ENCODE measurements around the gene CMYA5. TPM values are rescaled to one million over a fixed set of nuclear protein-coding genes. Genes with fewer than 3 reads are reported as not detected.

The CMYA5 gene
- total and polyA plus RNA-seq, 2 donors: 4.3 to 25.4 TPM

DNA sequence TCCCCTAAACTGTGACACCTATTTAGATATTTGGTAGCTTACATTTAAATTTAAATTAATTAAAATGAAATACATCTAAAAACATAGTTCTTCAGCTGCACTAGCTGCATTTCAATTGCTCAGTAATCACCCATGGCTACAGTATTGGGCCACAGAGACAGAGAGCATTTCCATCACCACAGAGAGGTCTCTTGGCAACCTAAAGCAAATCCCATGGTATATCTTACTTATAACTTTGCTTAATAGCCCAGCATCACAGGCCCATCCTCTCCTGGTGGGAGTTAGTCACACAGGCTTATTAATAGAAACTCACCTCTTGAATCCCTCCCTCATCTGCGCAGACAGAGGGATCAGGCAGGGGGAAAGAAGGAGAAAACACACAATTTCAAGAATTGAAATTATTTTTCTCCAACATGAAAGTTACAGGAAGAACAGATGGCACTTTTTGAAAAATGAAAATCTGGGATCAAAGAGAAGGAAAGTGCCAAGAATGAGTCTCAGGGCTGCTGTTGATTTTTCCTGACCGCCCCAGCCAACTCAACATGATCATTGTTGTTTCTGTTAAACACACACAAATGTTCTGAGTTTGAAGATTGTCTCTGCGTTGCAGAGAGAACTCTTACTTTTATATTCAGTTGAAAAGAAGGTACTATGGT is 144.6 kb downstream of the CMYA5 start:
- DNase-seq (ENCODE audit: extremely low spot score): no peak
- no peak overlapping the region for H3K27ac ChIP-seq (ENCODE audit: low read depth)
- H3K4me3 ChIP-seq (ENCODE audit: low read depth, low read length): no peak overlapping the region
- no peaks in the 10 kb centered on the region for H3K4me1 ChIP-seq (ENCODE audit: insufficient read depth)
- no peaks in the 10 kb centered on the region for H3K36me3 ChIP-seq (ENCODE audit: insufficient read depth)
- 69% methylated on average over 3 of the region's 3 CpGs for WGBS

GRCh38 chr5:79834754-79835714 is 145.4 kb downstream of the CMYA5 start:
- 78% methylated on average over 12 of the region's 12 CpGs for WGBS
- Histone ChIP-seq H3K4me1 (ENCODE audit: insufficient read depth) (no peaks in the 10 kb centered on the region), H3K27ac (ENCODE audit: low read depth) (no peak overlapping the region), H3K4me3 (ENCODE audit: low read depth, low read length) (no peak overlapping the region), H3K36me3 (ENCODE audit: insufficient read depth) (no peaks in the 10 kb centered on the region)
- no peak for DNase-seq (ENCODE audit: extremely low spot score)

DNA sequence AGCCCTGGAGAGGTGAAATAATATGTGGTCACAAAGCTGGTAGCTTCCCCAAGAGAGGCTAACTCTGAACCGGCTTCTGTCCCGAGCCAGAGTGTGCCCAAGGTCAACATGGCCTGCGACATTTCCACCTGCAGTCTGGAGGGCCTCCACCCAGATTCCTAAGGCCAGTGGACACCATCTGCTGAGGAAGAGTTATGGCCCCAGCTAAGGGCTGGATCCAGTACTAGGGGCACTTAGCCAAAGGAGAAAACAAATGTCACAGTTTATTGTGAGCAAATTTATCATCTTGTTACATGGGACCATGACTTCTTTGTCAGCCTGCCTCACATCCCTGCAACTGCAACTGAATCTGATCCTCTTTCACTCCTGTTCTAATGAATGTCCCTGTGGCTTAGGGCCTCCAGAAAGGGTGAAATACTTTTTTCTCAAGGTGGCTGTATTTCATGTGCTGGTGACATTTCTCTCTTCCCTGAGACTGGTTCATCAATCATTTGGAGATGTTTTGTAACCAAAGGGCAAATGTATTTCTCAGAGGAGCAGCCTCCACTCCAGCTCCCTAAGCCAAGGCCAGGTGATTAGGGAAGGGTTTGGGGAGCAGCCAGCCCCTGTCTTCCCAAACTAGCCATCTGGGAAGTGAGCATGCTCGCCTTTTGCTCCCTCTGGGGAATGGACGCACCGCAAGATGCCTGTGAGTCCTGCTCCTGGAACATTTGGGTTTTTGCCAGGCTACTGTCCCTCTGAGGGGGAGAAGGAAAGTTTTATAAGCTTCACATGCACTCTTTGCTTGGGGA is 148.3 kb downstream of the CMYA5 start:
- Histone ChIP-seq H3K36me3 (ENCODE audit: insufficient read depth) (no peaks in the 10 kb centered on the region), H3K27ac (ENCODE audit: low read depth) (no peak overlapping the region), H3K4me3 (ENCODE audit: low read depth, low read length) (no peak overlapping the region), H3K4me1 (ENCODE audit: insufficient read depth) (no peaks in the 10 kb centered on the region)
- 64% methylated on average over 6 of the region's 6 CpGs for WGBS
- no peak for DNase-seq (ENCODE audit: extremely low spot score)

DNA sequence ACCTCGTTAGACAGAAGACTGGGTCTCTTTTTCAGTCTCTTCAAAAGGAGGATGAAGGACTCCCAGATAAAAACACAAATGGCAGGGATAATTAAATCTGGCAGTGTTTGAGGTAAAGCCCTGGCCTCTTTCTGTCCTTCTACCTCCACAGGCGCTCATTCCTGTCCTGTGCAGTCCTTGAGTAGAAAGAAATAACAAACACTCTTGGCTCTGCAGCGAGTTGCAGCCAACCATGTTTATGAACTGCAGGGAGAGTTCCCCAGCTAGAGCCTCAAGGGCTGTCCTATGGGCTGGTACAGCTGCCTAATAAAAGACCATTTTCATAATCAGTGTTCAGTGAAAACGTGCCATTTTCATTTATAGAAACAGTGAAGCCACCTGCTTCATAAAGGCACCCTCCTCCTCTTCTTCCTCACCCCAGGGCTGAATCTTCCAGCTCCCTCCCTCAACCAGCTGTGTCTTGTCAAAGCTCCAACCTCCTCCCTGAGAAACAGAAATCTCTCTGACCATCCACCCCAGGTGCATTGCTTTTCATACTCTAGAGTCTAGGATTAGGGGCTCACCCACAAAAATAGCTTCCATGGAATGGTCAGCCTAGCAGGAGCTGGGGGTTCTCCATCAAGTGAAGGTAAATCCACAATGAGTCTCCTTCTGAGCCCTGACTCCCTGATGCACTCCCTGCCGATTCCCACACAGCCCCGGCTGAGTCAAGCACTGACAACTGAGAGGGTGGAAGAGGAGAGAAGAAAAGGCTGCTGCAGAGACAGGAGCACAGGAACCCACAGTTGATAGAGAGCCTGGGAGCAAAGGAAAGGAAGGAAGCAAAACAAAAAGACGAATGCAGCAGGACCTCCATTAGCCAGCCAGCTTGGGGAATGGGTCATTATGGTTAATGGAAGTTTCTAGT is 150.7 kb downstream of the CMYA5 start:
- H3K4me3 ChIP-seq (ENCODE audit: low read depth, low read length): no peak overlapping the region
- no peaks in the 10 kb centered on the region for H3K4me1 ChIP-seq (ENCODE audit: insufficient read depth)
- DNase-seq (ENCODE audit: extremely low spot score): no peak
- 41% methylated on average over 7 of the region's 7 CpGs for WGBS
- no peaks in the 10 kb centered on the region for H3K36me3 ChIP-seq (ENCODE audit: insufficient read depth)
- no peak overlapping the region for H3K27ac ChIP-seq (ENCODE audit: low read depth)

DNA sequence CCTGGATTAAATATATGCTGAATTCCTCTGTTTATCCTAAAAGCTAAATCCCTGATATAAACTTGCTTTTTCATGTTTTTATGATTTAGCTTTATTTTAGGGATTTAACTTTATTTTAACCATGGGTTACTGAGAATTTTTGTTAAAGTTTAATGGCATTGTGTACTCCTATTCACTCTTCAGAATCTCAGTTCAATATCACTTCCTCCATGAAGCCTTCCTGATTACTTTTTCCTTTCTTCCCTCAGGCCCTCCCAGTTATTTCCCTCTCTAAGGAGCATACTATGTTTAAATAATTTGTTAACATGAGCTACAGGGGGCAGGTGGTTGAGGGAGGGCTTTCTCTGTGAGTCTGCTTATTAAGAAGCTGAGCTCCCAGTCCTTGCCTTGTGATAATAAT is 151.5 kb downstream of the CMYA5 start:
- Histone ChIP-seq H3K27ac (ENCODE audit: low read depth) (no peak overlapping the region), H3K36me3 (ENCODE audit: insufficient read depth) (no peaks in the 10 kb centered on the region), H3K4me3 (ENCODE audit: low read depth, low read length) (no peak overlapping the region), H3K4me1 (ENCODE audit: insufficient read depth) (no peaks in the 10 kb centered on the region)
- no peak for DNase-seq (ENCODE audit: extremely low spot score)

DNA sequence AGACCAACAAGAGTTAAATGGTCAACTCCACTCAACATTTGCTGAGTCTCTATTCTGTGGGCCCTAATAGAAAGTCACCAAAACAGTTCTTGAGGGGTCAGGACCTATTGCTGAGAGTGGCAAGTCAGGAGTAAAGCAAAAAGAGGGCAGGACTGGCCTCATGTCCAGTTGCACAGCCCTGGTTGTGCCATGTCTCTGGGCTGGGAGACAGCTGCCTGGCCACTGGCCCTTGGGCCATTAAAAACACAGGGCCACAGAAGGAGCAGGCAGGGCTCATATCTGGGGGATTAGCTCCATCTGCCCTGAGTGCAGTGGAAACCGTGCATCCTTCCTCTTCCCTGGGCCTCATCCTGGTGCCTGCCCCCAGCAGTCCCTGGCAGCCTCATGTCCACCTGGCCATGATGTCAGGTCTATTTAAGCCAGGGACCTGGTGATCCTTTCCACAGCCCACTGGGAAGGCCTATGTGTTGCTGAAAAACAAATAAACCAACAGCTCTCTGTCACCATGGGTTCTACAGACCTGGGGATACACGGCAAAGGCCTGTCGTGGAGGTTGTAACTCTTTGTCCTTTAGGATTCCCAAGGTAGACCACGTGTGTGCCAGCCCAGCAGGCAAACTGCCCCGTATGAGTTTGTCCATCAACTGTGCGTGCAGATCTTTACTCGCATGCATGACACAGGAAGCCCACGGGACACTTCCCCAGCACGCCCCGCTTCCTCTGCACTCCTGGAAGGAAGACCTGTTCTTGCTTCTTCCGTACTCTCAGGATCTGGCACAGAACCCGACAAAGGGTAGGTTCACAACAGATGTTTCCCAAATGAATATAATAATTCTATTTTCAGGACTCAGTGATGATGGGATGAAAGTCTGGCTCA is 152.6 kb downstream of the CMYA5 start:
- no peak for DNase-seq (ENCODE audit: extremely low spot score)
- Histone ChIP-seq H3K4me1 (ENCODE audit: insufficient read depth) (no peaks in the 10 kb centered on the region), H3K36me3 (ENCODE audit: insufficient read depth) (no peaks in the 10 kb centered on the region), H3K4me3 (ENCODE audit: low read depth, low read length) (no peak overlapping the region), H3K27ac (ENCODE audit: low read depth) (no peak overlapping the region)
- 89% methylated on average over 12 of the region's 12 CpGs for WGBS

- 89% methylated on average over 7 of the region's 7 CpGs for WGBS
- no peak for DNase-seq (ENCODE audit: extremely low spot score)
Measured at GRCh38 chr5:79842991-79843390, 153.4 kb downstream of the CMYA5 start.

GRCh38 chr5:79843450-79844388 is 154.1 kb downstream of the CMYA5 start:
- H3K27ac ChIP-seq (ENCODE audit: low read depth): no peak overlapping the region
- WGBS: 88% methylated on average over 15 of the region's 15 CpGs
- H3K36me3 ChIP-seq (ENCODE audit: insufficient read depth): no peaks in the 10 kb centered on the region
- H3K4me3 ChIP-seq (ENCODE audit: low read depth, low read length): no peak overlapping the region
- H3K4me1 ChIP-seq (ENCODE audit: insufficient read depth): no peaks in the 10 kb centered on the region
- no peak for DNase-seq (ENCODE audit: extremely low spot score)

More at GRCh38 chr5:79842991-79843390, 153.4 kb downstream of the CMYA5 start:
- Histone ChIP-seq H3K4me1 (ENCODE audit: insufficient read depth) (no peaks in the 10 kb centered on the region), H3K36me3 (ENCODE audit: insufficient read depth) (no peaks in the 10 kb centered on the region), H3K4me3 (ENCODE audit: low read depth, low read length) (no peak overlapping the region), H3K27ac (ENCODE audit: low read depth) (no peak overlapping the region)

DNA sequence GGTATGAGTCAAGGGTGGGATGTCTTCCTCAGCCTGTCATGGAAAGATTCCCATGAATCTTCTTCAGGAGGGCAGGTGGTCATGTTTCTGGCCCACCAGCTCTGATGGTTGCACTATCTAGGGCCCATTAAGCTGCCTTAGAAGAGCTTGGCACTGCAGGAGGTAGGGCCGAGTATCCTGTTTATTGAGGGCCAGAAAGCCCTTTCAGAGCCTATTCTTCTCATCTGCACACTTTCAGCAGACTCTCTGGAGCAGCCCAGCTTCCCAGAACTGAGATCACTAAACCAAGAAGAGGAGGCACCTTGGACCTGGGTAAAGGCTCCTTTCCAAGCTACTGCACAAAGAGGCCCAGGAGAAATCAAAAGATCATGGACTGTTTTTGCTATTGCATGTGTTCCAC is 154.9 kb downstream of the CMYA5 start:
- no peak for DNase-seq (ENCODE audit: extremely low spot score)
- Histone ChIP-seq H3K27ac (ENCODE audit: low read depth) (no peak overlapping the region), H3K36me3 (ENCODE audit: insufficient read depth) (no peaks in the 10 kb centered on the region), H3K4me3 (ENCODE audit: low read depth, low read length) (no peak overlapping the region), H3K4me1 (ENCODE audit: insufficient read depth) (no peaks in the 10 kb centered on the region)
- 90% methylated on average over 1 of the region's 1 CpG for WGBS

GRCh38 chr5:79845448-79846197 is 156.0 kb downstream of the CMYA5 start:
- Histone ChIP-seq H3K4me3 (ENCODE audit: low read depth, low read length) (no peak overlapping the region), H3K27ac (ENCODE audit: low read depth) (no peak overlapping the region), H3K4me1 (ENCODE audit: insufficient read depth) (no peaks in the 10 kb centered on the region), H3K36me3 (ENCODE audit: insufficient read depth) (no peaks in the 10 kb centered on the region)
- 74% methylated on average over 7 of the region's 7 CpGs for WGBS
- no peak for DNase-seq (ENCODE audit: extremely low spot score)

- Histone ChIP-seq H3K27ac (ENCODE audit: low read depth) (no peak overlapping the region), H3K4me3 (ENCODE audit: low read depth, low read length) (no peak overlapping the region), H3K4me1 (ENCODE audit: insufficient read depth) (no peaks in the 10 kb centered on the region), H3K36me3 (ENCODE audit: insufficient read depth) (no peaks in the 10 kb centered on the region)
- 84% methylated on average over 3 of the region's 3 CpGs for WGBS
- no peak for DNase-seq (ENCODE audit: extremely low spot score)
Measured at GRCh38 chr5:79846198-79846521, 156.5 kb downstream of the CMYA5 start.

All from urinary bladder (tissue), 4 donors.